HEK293 (cell line): ENCODE data around the gene NMRK2.

ENCODE experiments used
- SP7 ChIP-seq: fragments of 450-650 bp; formaldehyde crosslinking; IDR thresholded peaks from 2 replicates; pipeline ENCODE4 v1.5.1; 2016; ENCODE audit warnings: missing biosample characterization, missing genetic modification characterization
- YY1 ChIP-seq: fragments of 450-650 bp; formaldehyde crosslinking; IDR thresholded peaks from 2 replicates; pipeline ENCODE4 v1.5.1; 2018; ENCODE audit warnings: missing biosample characterization, missing genetic modification characterization
- ZIC2 ChIP-seq: fragments of 450-650 bp; formaldehyde crosslinking; IDR thresholded peaks from 2 replicates; pipeline ENCODE4 v1.5.1; 2016; ENCODE audit warnings: missing biosample characterization, missing genetic modification characterization
- ZNF10 ChIP-seq: fragments of 450-650 bp; formaldehyde crosslinking; IDR thresholded peaks from 2 replicates; pipeline ENCODE4 v1.5.1; 2017; ENCODE audit warnings: missing biosample characterization, missing genetic modification characterization
- ZNF184 ChIP-seq: fragments of 450-650 bp; IDR thresholded peaks from 2 replicates; pipeline ENCODE4 v1.5.1; 2018; ENCODE audit warnings: missing biosample characterization, mild to moderate bottlenecking, missing genetic modification characterization
- ZNF19 ChIP-seq: fragments of 450-650 bp; formaldehyde crosslinking; IDR thresholded peaks from 2 replicates; pipeline ENCODE4; 2016; ENCODE audit warnings: missing biosample characterization, missing genetic modification characterization, low read depth
- ZNF292 ChIP-seq: fragments of 450-650 bp; formaldehyde crosslinking; IDR thresholded peaks from 2 replicates; pipeline ENCODE4 v1.5.1; 2016; ENCODE audit warnings: low read depth, missing biosample characterization, missing genetic modification characterization, borderline replicate concordance
- ZNF324 ChIP-seq: fragments of 450-650 bp; formaldehyde crosslinking; IDR thresholded peaks from 2 replicates; pipeline ENCODE4 v1.5.1; 2016; ENCODE audit warnings: missing biosample characterization, missing genetic modification characterization
- ZNF624 ChIP-seq: fragments of 450-650 bp; formaldehyde crosslinking; IDR thresholded peaks from 2 replicates; pipeline ENCODE4 v1.5.1; 2017; ENCODE audit warnings: missing biosample characterization, missing genetic modification characterization
- TF ChIP-seq, protein P1 (sequence below): fragments of 450-650 bp; formaldehyde crosslinking; IDR thresholded peaks from 2 replicates; pipeline ENCODE4 v1.5.1; 2016; ENCODE audit warnings: missing biosample characterization, missing genetic modification characterization
- TF ChIP-seq, protein P2 (sequence below): fragments of 450-650 bp; formaldehyde crosslinking; IDR thresholded peaks from 2 replicates; pipeline ENCODE4 v1.5.1; 2016; ENCODE audit warnings: missing biosample characterization, missing genetic modification characterization

DNA sequence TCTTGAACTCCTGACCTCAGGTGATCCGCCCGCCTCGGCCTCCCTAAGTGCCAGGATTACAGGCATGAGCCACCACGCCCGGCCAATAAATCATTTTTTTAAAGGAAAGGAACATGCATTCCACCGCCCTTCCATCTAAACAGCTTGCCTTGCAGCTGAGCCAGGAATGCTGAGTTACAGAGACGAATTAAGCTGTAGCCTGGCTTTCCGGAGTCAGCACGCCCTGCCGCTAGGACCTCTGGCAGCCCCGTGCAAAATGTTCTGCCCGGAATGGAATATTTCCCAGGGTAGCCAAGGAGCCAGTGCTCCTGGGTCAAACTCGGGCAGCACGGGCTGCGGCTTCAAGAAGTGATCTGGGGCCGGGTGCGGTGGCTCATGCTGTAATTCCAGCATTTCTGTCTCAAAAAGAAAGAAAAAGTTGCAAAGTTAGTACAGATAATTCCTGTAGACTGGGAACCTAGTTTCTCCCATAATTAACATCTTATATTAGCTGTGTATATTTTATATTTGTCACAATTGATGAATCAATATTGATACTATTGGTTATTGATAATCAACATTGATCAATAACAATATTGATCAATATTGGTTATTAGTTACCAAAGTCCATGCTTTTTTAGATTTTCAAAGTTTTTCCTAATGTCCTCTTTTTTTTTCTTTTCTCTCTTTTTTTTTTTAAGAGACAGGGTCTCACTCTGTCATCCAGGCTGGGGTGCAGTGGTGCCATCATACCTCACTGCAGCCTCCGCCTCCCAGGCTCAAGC lies 33.2 kb upstream of the NMRK2 start:
- TF ChIP-seq ZNF10 (no peak), ZNF292 (no peak), ZNF624 (no peak), SP7 (tag by site-specific recombination) (no peak), ZIC2 (tag by site-specific recombination) (no peak), ZNF19 (tag by site-specific recombination) (no peak), ZNF184 (tag by site-specific recombination) (no peak), ZNF324 (tag by site-specific recombination) (no peak), YY1 (tag by site-specific recombination) (no peak)
- TF ChIP-seq, protein P1, sequence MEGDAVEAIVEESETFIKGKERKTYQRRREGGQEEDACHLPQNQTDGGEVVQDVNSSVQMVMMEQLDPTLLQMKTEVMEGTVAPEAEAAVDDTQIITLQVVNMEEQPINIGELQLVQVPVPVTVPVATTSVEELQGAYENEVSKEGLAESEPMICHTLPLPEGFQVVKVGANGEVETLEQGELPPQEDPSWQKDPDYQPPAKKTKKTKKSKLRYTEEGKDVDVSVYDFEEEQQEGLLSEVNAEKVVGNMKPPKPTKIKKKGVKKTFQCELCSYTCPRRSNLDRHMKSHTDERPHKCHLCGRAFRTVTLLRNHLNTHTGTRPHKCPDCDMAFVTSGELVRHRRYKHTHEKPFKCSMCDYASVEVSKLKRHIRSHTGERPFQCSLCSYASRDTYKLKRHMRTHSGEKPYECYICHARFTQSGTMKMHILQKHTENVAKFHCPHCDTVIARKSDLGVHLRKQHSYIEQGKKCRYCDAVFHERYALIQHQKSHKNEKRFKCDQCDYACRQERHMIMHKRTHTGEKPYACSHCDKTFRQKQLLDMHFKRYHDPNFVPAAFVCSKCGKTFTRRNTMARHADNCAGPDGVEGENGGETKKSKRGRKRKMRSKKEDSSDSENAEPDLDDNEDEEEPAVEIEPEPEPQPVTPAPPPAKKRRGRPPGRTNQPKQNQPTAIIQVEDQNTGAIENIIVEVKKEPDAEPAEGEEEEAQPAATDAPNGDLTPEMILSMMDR (tag by site-specific recombination): no peak
- TF ChIP-seq, protein P2, sequence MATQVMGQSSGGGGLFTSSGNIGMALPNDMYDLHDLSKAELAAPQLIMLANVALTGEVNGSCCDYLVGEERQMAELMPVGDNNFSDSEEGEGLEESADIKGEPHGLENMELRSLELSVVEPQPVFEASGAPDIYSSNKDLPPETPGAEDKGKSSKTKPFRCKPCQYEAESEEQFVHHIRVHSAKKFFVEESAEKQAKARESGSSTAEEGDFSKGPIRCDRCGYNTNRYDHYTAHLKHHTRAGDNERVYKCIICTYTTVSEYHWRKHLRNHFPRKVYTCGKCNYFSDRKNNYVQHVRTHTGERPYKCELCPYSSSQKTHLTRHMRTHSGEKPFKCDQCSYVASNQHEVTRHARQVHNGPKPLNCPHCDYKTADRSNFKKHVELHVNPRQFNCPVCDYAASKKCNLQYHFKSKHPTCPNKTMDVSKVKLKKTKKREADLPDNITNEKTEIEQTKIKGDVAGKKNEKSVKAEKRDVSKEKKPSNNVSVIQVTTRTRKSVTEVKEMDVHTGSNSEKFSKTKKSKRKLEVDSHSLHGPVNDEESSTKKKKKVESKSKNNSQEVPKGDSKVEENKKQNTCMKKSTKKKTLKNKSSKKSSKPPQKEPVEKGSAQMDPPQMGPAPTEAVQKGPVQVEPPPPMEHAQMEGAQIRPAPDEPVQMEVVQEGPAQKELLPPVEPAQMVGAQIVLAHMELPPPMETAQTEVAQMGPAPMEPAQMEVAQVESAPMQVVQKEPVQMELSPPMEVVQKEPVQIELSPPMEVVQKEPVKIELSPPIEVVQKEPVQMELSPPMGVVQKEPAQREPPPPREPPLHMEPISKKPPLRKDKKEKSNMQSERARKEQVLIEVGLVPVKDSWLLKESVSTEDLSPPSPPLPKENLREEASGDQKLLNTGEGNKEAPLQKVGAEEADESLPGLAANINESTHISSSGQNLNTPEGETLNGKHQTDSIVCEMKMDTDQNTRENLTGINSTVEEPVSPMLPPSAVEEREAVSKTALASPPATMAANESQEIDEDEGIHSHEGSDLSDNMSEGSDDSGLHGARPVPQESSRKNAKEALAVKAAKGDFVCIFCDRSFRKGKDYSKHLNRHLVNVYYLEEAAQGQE: no peak
